ENCODE measurements around the gene SF3B1.

Gene SF3B1

GRCh38 chr2:197425550-197425949, 9.3 kb downstream of the SF3B1 start:
- DNase-seq (ENCODE audit: low read depth) = no peak
- TF ChIP-seq, protein P1, sequence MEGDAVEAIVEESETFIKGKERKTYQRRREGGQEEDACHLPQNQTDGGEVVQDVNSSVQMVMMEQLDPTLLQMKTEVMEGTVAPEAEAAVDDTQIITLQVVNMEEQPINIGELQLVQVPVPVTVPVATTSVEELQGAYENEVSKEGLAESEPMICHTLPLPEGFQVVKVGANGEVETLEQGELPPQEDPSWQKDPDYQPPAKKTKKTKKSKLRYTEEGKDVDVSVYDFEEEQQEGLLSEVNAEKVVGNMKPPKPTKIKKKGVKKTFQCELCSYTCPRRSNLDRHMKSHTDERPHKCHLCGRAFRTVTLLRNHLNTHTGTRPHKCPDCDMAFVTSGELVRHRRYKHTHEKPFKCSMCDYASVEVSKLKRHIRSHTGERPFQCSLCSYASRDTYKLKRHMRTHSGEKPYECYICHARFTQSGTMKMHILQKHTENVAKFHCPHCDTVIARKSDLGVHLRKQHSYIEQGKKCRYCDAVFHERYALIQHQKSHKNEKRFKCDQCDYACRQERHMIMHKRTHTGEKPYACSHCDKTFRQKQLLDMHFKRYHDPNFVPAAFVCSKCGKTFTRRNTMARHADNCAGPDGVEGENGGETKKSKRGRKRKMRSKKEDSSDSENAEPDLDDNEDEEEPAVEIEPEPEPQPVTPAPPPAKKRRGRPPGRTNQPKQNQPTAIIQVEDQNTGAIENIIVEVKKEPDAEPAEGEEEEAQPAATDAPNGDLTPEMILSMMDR (IDR thresholded peaks at IDR 0.05; ENCODE audit: control insufficient read depth, insufficient read depth, low read depth, low read length, missing control alignments) = no peak
- no peak overlapping the region for H3K4me3 ChIP-seq (ENCODE audit: control insufficient read depth, low read depth, low read length)

DNA sequence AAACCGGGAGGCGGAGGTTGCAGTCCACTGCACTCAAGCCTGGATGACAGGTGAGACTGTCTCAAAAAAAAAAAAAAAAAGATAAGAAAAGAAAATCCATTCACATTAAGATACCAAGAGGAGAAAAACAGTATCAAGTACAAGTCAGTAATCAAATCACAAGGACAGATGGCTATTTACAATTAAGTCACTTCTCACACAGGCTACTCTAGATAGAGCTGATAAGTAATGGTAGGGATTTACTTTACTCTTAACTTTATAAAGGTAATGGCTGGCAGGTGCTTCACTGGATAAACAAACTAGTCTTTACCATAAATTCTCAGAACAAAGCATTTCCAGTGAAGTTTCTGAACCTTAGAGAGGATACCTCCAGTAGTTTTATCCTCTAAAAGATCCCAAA, 11.5 kb downstream of the SF3B1 start:
- DNase-seq (ENCODE audit: low read depth) = no peak
- H3K4me3 ChIP-seq (ENCODE audit: control insufficient read depth, low read depth, low read length) = no peak overlapping the region
- TF ChIP-seq, protein P1 (IDR thresholded peaks at IDR 0.05; ENCODE audit: control insufficient read depth, insufficient read depth, low read depth, low read length, missing control alignments) = no peak

DNA sequence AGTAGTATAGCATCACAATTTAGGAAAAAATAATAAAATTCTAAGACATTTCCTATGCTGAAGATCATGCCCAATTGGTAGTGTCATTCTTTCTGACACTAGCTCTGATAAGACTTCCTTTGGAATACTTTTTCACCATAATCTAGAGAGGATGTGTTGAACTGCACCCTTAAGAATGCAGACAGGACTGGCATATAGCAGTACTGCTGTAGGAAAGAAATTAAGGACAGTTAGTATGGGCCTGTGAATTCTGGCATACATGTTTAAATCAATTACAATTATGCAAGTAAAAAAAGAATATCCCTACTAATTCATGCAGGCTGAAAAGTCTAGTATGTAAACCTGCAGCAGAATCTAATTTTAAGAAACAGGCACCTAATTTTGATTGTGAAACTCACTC, 15.4 kb downstream of the SF3B1 start:
- DNase-seq (ENCODE audit: low read depth) = no peak
- H3K4me3 ChIP-seq (ENCODE audit: control insufficient read depth, low read depth, low read length) = no peak overlapping the region
- TF ChIP-seq, protein P1 (IDR thresholded peaks at IDR 0.05; ENCODE audit: control insufficient read depth, insufficient read depth, low read depth, low read length, missing control alignments) = no peak

DNA sequence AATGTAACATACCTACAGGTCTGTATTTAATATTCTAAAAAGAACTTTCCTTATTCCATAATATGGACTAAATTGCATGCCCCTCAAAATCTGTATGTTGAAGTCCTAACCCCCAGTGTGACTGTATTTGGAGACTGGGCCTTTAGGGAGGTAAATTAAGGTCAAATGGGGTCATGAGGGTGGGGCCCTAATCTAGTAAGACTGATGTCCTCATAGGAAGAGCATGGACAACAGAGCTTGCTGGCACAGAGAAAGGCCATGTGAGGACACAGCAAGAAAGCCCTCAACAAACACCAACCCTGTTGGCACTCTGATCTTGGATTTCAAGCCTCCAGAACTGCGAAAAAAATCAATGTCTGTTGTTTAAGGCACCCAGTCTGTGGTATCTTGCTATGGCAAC, 18.6 kb downstream of the SF3B1 start:
- H3K4me3 ChIP-seq (ENCODE audit: control insufficient read depth, low read depth, low read length) = no peak overlapping the region

DNA sequence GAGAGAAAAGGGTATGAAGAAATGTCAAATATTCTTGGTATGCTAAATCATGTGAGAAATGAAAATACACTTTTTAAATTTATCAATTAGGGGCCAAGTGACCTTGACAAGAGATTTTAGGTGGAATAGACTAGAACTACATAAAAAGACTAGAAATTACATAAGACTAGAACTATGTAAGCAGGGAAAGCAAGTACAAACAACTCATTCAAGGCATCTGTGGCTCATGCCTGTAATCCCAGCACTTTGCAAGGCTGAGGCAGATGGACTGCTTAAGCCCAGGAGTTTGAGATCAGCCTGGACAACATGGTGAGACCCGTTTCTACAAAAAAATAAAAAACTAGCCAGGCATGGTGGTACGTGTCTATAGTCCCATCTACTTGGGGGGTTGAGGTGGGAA, 20.3 kb downstream of the SF3B1 start:
- DNase-seq (ENCODE audit: low read depth) = no peak
- no peak overlapping the region for H3K4me3 ChIP-seq (ENCODE audit: control insufficient read depth, low read depth, low read length)
- TF ChIP-seq, protein P1 (IDR thresholded peaks at IDR 0.05; ENCODE audit: control insufficient read depth, insufficient read depth, low read depth, low read length, missing control alignments) = no peak

More for the DNA sequence above, 18.6 kb downstream of the SF3B1 start:
- DNase-seq (ENCODE audit: low read depth) = no peak
- TF ChIP-seq, protein P1 (IDR thresholded peaks at IDR 0.05; ENCODE audit: control insufficient read depth, insufficient read depth, low read depth, low read length, missing control alignments) = no peak

GRCh38 chr2:197414039-197414438, 20.8 kb downstream of the SF3B1 start:
- TF ChIP-seq, protein P1 (IDR thresholded peaks at IDR 0.05; ENCODE audit: control insufficient read depth, insufficient read depth, low read depth, low read length, missing control alignments) = no peak
- no peak overlapping the region for H3K4me3 ChIP-seq (ENCODE audit: control insufficient read depth, low read depth, low read length)
- no peak for DNase-seq (ENCODE audit: low read depth)

GRCh38 chr2:197405582-197405981, 29.2 kb downstream of the SF3B1 start:
- DNase-seq (ENCODE audit: low read depth) = no peak
- TF ChIP-seq, protein P1 (IDR thresholded peaks at IDR 0.05; ENCODE audit: control insufficient read depth, insufficient read depth, low read depth, low read length, missing control alignments) = no peak
- no peak overlapping the region for H3K4me3 ChIP-seq (ENCODE audit: control insufficient read depth, low read depth, low read length)

Measured in AG09309 (cell line).